Naive thymus-derived CD8-positive, alpha-beta T cell (primary cell): ENCODE results near the gene TTC28. TPM values are rescaled to one million over a fixed set of nuclear protein-coding genes. Genes with fewer than 3 reads are reported as not detected.
A peak's percentile ranks its signal among the peaks of the same experiment; 100 is the strongest.

ENCODE experiments used
- ATAC-seq, 2 donors: fragments of 150-1000 bp; cut with Tn5 transposase in 1 of 2; sonication (Bioruptor Pico), chemical (Tn5 transposase) in 1 of 2; 1 replicate in 1 of 2; 2 replicates in 1 of 2; pipeline ENCODE4 v1.10.0; 2021; ENCODE audit warnings: mild to moderate bottlenecking in 2 of 2, moderate library complexity in 2 of 2
- POLR2A ChIA-PET: fragments of 350-600 bp; sonication (Branson Sonifier 250); formaldehyde crosslinking; loops from one replicate; lab custom pipeline; 2021; ENCODE audit warnings: antibody characterized with exemption; lab: Charles Lee
- DNase-seq, 10 donors: peaks; one replicate each; pipeline versions ENCODE4 v3.0.0 to v3.0.0-alpha.2; 2020 to 2022
- H3K27ac Mint-ChIP-seq, 10 donors: one replicate each; pipeline ENCODE4 v1.8.0; 2020 to 2022; ENCODE audit warnings: mild to moderate bottlenecking in 10 of 10, mixed read lengths in 10 of 10, moderate library complexity in 4 of 10, inconsistent platforms in 1 of 10
- H3K27me3 Mint-ChIP-seq, 5 donors: one replicate each; pipeline ENCODE4 v1.8.0; 2021 to 2022; ENCODE audit warnings: mixed read lengths in 5 of 5
- H3K36me3 Mint-ChIP-seq, 3 donors: one replicate each; pipeline ENCODE4 v1.8.0; 2020 to 2022; ENCODE audit warnings: mixed read lengths in 3 of 3, mild to moderate bottlenecking in 2 of 3, inconsistent platforms in 1 of 3
- H3K4me1 Mint-ChIP-seq, 4 donors: one replicate each; pipeline ENCODE4 v1.8.0; 2021 to 2022; ENCODE audit warnings: mixed read lengths in 4 of 4
- H3K4me3 Mint-ChIP-seq, 10 donors: one replicate each; pipeline ENCODE4 v1.8.0; 2020 to 2022; ENCODE audit warnings: mild to moderate bottlenecking in 10 of 10, mixed read lengths in 10 of 10, moderate library complexity in 6 of 10, inconsistent platforms in 1 of 10
- H3K9me3 Mint-ChIP-seq, 9 donors: one replicate each; pipeline ENCODE4 v1.8.0; 2020 to 2022; ENCODE audit warnings: mixed read lengths in 9 of 9, mild to moderate bottlenecking in 3 of 9, inconsistent platforms in 1 of 9, moderate library complexity in 1 of 9
- polyA plus RNA-seq, 3 donors: library from polyadenylated mRNA; unstranded; fragments of 300-500 nt; fragmentation: Illumina TruSeq; gene quantifications; one replicate each; pipeline ENCODE4 v1.2.3, GENCODE V29; 2021
- total RNA-seq, 8 experiments: library from RNA in 2 of 8; stranded (reverse) in 2 of 8; gene quantifications; one replicate each; pipeline ENCODE4 v1.2.3 and lab custom pipeline; 2021 to 2026

The TTC28 gene
- total and polyA plus RNA-seq, 5 experiments from 2014 or later, result 0.44 to 6.4 (median 1.3) TPM

DNA sequence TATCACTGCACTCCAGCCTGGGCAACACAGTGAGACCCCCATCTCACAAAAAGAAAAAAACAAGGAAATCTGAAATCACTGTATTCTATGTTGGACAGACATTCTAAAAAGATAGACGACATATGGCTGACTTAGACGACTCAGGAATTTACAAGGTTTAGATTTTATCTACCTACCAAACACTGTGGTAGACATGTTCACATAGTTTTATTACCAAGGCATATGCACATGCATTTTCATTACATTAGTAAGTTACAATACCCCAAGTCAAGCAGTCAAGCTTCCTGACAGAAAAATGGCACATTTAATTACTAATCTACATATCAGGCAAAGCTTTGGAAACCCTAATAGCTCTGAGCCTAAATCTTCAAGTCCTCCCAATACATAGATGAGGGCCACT, 262.2 kb downstream of the TTC28 start:
- POLR2A ChIA-PET, result no interaction called here
- H3K4me1 Mint-ChIP-seq, result peaks cover 0 to 2% (median 0%) of the 10 kb centered on the region in 4 donors
- no peak for ATAC-seq

DNA sequence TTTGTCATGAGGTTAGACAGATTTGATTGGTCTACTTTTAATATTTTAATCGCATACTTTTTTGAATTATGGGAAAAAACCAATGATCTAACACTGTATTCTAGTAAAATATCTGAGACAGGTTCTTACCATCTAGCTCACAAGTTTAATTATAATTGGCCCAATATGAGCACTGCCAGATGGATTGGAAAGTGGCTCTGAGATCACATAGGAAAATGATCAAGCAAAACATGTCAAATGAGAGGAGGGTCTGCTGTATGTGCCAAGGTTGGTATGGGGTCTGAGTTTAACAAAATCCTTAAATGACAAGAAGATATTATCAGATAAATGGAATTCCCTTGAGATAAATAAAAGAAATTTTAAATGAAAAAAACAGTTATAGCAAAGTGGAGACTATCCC, 264.7 kb downstream of the TTC28 start:
- peaks cover 0 to 2% (median 0%) of the 10 kb centered on the region in 3 donors for H3K36me3 Mint-ChIP-seq
- H3K27ac Mint-ChIP-seq, result no peak overlapping the region
- H3K27me3 Mint-ChIP-seq, result peaks cover 0 to 12% (median 3%) of the 10 kb centered on the region in 5 donors
- POLR2A ChIA-PET, result no interaction called here
- H3K9me3 Mint-ChIP-seq, result no peaks in the 10 kb centered on the region
- ATAC-seq (no peak), DNase-seq (no peak)
- H3K4me1 Mint-ChIP-seq, result peaks cover 0 to 2% (median 0%) of the 10 kb centered on the region in 4 donors
- H3K4me3 Mint-ChIP-seq, result no peak overlapping the region

More for the DNA sequence above, 262.2 kb downstream of the TTC28 start:
- peaks cover 0 to 6% (median 2%) of the 10 kb centered on the region in 5 donors for H3K27me3 Mint-ChIP-seq
- no peak overlapping the region for H3K4me3 Mint-ChIP-seq
- peaks cover 0 to 2% (median 0%) of the 10 kb centered on the region in 3 donors for H3K36me3 Mint-ChIP-seq
- H3K27ac Mint-ChIP-seq, result peak overlapping the region in 1 of 10 donors; percentile 57
- no peaks in the 10 kb centered on the region for H3K9me3 Mint-ChIP-seq
- no peak for DNase-seq

DNA sequence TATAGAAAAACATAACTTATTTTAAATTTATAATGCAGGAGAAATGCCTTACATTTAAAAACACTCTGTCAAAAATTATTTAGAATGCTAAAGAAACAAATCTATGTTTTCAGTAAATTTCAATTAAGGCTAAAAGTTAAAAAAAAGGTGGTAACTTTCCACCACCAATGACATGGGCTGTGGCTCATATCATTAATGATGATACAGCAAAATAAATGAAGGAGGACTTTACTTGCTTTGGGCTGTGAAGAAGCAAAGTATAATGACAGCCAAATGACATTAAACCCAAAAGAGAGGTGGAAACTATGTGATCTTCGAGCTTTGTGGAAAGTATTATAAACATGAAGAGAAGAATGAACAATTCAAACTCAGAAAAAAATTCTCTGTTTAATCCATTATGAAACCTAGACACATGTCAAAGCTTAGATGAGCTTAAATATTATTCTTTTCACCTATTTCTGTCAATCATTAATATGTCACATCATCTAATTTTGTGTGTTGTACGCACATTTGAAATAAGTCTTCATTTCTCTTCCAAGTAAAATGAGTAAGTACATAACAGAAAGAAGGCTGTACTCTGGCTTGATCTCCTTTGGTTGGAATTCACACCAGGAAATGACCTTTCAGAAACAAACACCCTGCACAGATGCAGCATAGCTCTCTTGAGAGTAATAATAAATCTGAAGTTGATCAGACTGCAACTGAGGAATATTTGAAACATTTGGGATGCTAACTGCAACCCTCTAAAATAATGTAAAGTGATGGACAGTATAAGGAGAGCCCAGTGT, 265.8 kb downstream of the TTC28 start:
- ATAC-seq, result no peak
- H3K9me3 Mint-ChIP-seq, result no peaks in the 10 kb centered on the region
- POLR2A ChIA-PET, result no interaction called here
- H3K4me1 Mint-ChIP-seq, result peaks cover 0 to 2% (median 0%) of the 10 kb centered on the region in 4 donors
- H3K27ac Mint-ChIP-seq, result no peak overlapping the region
- peaks cover 0 to 2% (median 0%) of the 10 kb centered on the region in 3 donors for H3K36me3 Mint-ChIP-seq
- peaks cover 0 to 10% (median 3%) of the 10 kb centered on the region in 5 donors for H3K27me3 Mint-ChIP-seq
- no peak overlapping the region for H3K4me3 Mint-ChIP-seq
- DNase-seq, result no peak

DNA sequence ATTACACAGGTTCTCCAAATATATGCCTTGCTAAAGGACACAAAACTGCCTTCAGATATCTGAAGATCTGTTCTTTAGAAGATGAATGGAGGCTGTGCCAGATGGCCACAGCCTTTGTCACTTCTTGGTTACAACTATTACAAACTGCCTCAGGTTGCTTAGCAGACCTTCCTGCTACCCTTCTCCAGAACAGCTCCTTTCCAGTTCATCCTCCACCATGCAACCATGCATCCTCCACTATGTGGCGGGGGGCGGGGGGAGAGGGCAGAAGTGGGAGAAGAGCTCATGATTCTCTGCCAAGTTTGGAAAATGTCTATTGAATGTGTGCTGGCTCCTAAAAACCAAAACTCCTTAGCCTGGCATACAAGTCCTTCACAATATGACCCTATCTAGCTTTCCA, 267.5 kb downstream of the TTC28 start:
- POLR2A ChIA-PET, result no interaction called here
- Mint-ChIP-seq H3K4me3 (no peak overlapping the region), H3K36me3 (peaks cover 0 to 3% (median 0%) of the 10 kb centered on the region in 3 donors), H3K4me1 (peaks cover 0 to 2% (median 0%) of the 10 kb centered on the region in 4 donors), H3K27me3 (peaks cover 0 to 9% (median 2%) of the 10 kb centered on the region in 5 donors), H3K27ac (no peak overlapping the region), H3K9me3 (no peaks in the 10 kb centered on the region)
- ATAC-seq (no peak), DNase-seq (no peak)

DNA sequence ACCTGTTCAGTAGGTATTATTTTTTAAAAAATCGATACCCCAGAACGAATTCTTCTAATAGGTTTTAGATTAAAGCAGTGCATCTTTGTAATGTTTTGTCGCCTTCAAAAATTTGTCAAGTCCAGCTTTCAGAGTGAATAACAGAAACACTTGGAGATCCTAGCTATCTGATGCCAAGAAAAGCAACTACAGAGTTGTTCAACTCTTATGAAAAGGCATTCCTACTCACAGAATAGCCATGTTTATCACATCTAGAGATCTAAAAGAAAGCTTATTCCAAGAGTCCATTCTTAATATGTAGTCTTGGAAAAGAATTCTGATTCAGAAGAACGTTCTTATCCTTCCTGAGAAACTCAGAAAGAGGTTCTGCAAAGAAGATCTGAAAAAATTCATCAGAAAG, 268.5 kb downstream of the TTC28 start:
- DNase-seq, result no peak
- no peak for ATAC-seq
- no peak overlapping the region for H3K27ac Mint-ChIP-seq
- peaks cover 0 to 3% (median 0%) of the 10 kb centered on the region in 3 donors for H3K36me3 Mint-ChIP-seq
- H3K27me3 Mint-ChIP-seq, result peaks cover 0 to 9% (median 2%) of the 10 kb centered on the region in 5 donors
- POLR2A ChIA-PET, result no interaction called here
- no peaks in the 10 kb centered on the region for H3K9me3 Mint-ChIP-seq
- H3K4me1 Mint-ChIP-seq, result no peaks in the 10 kb centered on the region
- no peak overlapping the region for H3K4me3 Mint-ChIP-seq

DNA sequence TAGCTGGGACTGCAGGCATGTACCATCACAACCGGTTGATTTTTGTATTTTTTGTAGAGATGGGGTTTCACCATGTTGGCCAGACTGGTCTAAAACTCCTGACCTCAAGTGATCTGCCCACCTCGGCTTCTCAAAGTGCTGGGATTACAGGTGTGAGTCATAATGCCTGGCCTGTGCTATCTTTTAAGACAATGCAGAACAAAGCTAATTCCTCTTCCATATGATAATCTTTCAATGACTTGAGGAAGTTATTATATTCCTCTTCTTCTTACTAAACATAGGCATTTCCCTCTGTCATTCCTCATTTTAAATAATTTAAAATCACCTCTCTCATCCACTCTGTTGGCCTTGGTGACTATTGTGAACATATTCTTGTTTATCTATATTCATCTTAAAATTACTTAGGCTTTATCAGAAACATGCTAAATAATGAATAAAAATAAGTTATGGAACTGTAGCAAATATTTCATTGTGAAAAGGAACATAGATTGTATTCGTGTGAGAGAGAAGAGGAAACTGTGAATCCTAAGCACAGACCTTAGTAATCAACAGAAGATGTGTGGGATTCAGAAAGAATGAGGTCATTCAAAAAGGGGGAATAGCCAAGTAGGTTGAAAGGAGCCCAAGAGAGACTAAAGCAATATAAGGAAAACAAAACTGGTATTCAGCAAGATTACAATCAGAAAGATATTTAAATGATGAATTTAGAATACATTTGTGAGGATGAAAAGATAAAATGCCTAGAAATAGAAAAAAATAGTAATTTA, 269.4 kb downstream of the TTC28 start:
- Mint-ChIP-seq H3K36me3 (peaks cover 0 to 7% (median 0%) of the 10 kb centered on the region in 3 donors), H3K27ac (no peak overlapping the region), H3K27me3 (peaks cover 0 to 9% (median 2%) of the 10 kb centered on the region in 5 donors), H3K9me3 (no peaks in the 10 kb centered on the region), H3K4me1 (no peaks in the 10 kb centered on the region), H3K4me3 (no peak overlapping the region)
- no peak for DNase-seq
- ATAC-seq, result no peak
- POLR2A ChIA-PET, result no interaction called here

DNA sequence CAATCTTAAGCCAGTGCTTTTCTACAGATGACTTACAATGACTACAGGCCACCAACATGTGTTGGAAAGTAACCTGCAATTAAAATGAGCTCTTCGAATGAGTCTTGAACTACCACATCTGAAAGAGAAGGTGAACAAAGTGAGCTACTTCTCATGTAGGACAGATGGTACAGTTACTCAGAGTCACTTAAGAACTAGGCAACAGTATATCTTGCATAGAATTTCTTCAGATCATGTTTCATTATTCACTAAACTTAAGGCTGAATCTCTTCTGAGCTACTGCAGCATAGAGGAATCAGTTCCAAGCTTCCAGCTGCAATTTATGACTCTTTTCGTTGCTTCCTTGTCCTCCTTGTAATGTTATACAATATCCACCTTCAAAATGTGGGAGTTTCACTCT, 270.9 kb downstream of the TTC28 start:
- DNase-seq (no peak), ATAC-seq (no peak)
- Mint-ChIP-seq H3K4me3 (no peak overlapping the region), H3K9me3 (peaks cover 0 to 2% (median 0%) of the 10 kb centered on the region in 9 donors), H3K27me3 (peaks cover 0 to 6% (median 0%) of the 10 kb centered on the region in 5 donors), H3K4me1 (no peaks in the 10 kb centered on the region), H3K27ac (no peak overlapping the region), H3K36me3 (peaks cover 0 to 7% (median 0%) of the 10 kb centered on the region in 3 donors)
- POLR2A ChIA-PET, result no interaction called here

DNA sequence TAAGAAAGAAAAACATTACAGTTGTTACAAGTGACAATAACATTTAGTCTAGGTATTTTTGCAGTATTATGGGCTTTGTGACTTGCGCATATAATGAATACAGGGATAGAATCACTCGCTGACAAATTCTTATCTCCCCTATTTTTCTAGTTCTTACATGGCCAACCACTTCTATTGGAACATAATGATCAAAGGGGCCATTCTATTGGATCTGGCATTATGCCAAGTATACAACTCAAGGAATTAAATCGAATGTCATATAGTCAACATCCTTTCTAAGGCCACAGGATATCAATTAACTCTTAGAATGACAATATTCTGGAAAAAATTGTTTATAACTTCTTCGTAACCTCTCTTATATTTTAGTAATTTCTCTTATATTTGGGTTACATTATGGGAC, 272.0 kb downstream of the TTC28 start:
- DNase-seq (no peak), ATAC-seq (no peak)
- peaks cover 0 to 7% (median 0%) of the 10 kb centered on the region in 3 donors for H3K36me3 Mint-ChIP-seq
- H3K4me3 Mint-ChIP-seq, result no peak overlapping the region
- no peaks in the 10 kb centered on the region for H3K4me1 Mint-ChIP-seq
- no peak overlapping the region for H3K27ac Mint-ChIP-seq
- POLR2A ChIA-PET, result no interaction called here
- peaks cover 0 to 6% (median 0%) of the 10 kb centered on the region in 5 donors for H3K27me3 Mint-ChIP-seq
- H3K9me3 Mint-ChIP-seq, result peaks cover 0 to 2% (median 0%) of the 10 kb centered on the region in 9 donors

DNA sequence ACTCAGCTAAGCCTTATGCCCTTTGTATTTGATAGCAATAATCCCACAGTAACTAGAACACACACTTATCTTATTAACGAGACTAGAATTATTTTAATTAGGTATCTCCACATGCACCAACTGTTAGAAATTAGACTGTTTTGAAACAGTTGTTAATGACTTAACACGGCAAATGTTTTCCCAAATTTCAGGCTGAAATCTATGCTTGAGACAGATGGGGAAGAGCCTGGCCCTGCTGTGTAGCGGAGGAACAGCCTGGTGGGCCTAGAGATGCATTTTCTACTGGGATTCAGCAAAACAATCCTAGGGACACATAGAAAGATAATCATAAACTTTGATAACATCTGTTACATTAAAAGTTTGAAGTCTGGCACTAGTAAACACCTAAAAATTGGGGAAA, 273.4 kb downstream of the TTC28 start:
- Mint-ChIP-seq H3K4me1 (no peaks in the 10 kb centered on the region), H3K4me3 (no peak overlapping the region), H3K27me3 (peaks cover 0 to 5% (median 0%) of the 10 kb centered on the region in 5 donors), H3K36me3 (peaks cover 0 to 7% (median 0%) of the 10 kb centered on the region in 3 donors), H3K27ac (no peak overlapping the region), H3K9me3 (peaks cover 0 to 2% (median 0%) of the 10 kb centered on the region in 9 donors)
- POLR2A ChIA-PET, result no interaction called here
- no peak for DNase-seq
- ATAC-seq, result no peak

DNA sequence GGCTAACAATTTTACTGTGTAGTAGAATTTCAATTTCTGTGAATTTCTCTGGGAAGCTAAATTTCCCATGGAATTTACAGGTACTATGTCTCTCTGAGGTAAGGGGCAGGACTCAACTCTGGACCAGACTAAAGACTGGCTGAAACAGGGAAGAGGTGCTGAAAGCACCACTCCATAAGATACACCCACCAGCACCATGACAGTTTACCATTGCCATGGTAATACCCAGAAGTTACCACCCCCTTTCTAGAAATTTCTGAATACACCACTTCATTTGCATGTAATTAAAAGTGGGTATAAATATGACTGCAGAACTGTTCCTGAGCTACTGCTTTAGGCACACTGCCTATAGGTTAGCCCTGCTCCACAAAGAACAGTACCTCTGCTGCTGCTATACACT, 274.1 kb downstream of the TTC28 start:
- H3K36me3 Mint-ChIP-seq, result peaks cover 0 to 7% (median 0%) of the 10 kb centered on the region in 3 donors

DNA sequence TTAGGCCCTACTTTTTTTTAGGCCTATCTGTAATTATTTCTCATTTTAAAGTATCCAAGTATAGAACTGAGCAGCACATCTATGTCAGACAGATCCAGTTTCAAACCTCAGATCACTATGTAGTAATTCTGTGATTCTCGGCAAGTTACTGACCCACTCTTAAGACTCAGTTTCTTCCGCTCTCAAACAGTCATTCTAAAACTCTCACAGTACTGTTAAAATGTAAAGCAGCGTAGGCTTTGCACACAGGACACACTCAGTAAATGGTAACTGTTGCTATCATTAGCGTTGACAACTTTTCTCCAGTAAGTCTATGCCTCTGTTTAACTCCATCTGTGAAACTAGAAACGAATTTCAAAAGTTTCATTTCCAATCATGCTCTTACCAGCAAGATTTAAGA, 277.1 kb downstream of the TTC28 start:
- Mint-ChIP-seq H3K4me1 (peaks cover 0 to 6% (median 0%) of the 10 kb centered on the region in 4 donors), H3K9me3 (peaks cover 0 to 2% (median 0%) of the 10 kb centered on the region in 9 donors), H3K4me3 (no peak overlapping the region), H3K36me3 (peaks cover 0 to 4% (median 0%) of the 10 kb centered on the region in 3 donors), H3K27ac (no peak overlapping the region), H3K27me3 (no peaks in the 10 kb centered on the region)
- DNase-seq, result no peak
- POLR2A ChIA-PET, result no interaction called here
- ATAC-seq, result no peak

More for the DNA sequence above, 274.1 kb downstream of the TTC28 start:
- Mint-ChIP-seq H3K27me3 (peaks cover 0 to 5% (median 0%) of the 10 kb centered on the region in 5 donors), H3K27ac (no peak overlapping the region), H3K9me3 (peaks cover 0 to 2% (median 0%) of the 10 kb centered on the region in 9 donors), H3K4me3 (no peak overlapping the region), H3K4me1 (no peaks in the 10 kb centered on the region)
- ATAC-seq, result no peak
- POLR2A ChIA-PET, result no interaction called here
- DNase-seq, result no peak

DNA sequence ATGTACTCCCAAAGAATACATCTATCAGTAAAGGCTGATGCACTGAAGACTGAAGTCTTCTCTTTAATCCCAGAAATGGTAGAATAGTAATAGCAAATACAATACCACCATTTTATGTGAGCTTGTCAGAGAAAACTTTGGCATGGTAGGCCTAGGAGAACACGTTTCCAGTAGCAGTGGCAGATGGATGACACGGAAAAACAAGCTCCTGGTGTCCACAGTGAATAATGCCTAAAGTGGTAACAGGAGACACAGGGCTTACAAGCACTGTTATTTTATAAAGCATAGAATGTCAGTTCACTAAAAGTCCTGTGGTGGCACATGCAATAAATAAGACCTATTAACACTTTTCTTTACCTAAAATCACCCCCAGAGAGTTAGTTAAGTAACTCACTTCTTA, 277.6 kb downstream of the TTC28 start:
- peaks cover 0 to 6% (median 0%) of the 10 kb centered on the region in 4 donors for H3K4me1 Mint-ChIP-seq
- no peak overlapping the region for H3K27ac Mint-ChIP-seq
- no peaks in the 10 kb centered on the region for H3K27me3 Mint-ChIP-seq
- no peak for DNase-seq
- H3K9me3 Mint-ChIP-seq, result peaks cover 0 to 2% (median 0%) of the 10 kb centered on the region in 9 donors
- H3K36me3 Mint-ChIP-seq, result peaks cover 0 to 4% (median 0%) of the 10 kb centered on the region in 3 donors
- ATAC-seq, result no peak
- no peak overlapping the region for H3K4me3 Mint-ChIP-seq
- POLR2A ChIA-PET, result no interaction called here

DNA sequence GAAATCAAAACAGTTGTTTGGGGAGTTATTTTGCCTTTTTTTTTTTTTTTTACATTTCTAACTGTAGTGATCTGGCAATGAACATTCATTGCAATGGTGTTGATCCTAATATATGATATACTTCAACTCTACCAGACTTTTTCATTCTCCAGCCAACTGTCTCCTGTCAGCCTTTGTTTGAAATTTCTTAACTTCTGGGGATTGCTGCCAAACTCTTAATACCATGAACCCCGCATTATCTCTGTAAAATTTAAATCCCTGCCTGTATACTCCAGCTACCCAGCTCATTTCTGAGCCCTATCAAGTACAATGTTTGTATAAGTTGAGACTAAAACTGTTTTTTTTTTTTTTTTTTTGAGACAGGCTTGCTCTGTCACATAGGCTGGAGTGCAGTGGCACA, 280.7 kb downstream of the TTC28 start:
- Mint-ChIP-seq H3K27ac (no peak overlapping the region), H3K9me3 (peaks cover 0 to 6% (median 0%) of the 10 kb centered on the region in 9 donors), H3K4me1 (peaks cover 0 to 9% (median 4%) of the 10 kb centered on the region in 4 donors), H3K36me3 (peaks cover 0 to 5% (median 0%) of the 10 kb centered on the region in 3 donors), H3K4me3 (no peak overlapping the region), H3K27me3 (peaks cover 0 to 2% (median 0%) of the 10 kb centered on the region in 5 donors)
- DNase-seq, result no peak
- POLR2A ChIA-PET, result no interaction called here
- no peak for ATAC-seq
